Measurements from ENCODE around the gene PTPRCAP.

Gene PTPRCAP

DNA sequence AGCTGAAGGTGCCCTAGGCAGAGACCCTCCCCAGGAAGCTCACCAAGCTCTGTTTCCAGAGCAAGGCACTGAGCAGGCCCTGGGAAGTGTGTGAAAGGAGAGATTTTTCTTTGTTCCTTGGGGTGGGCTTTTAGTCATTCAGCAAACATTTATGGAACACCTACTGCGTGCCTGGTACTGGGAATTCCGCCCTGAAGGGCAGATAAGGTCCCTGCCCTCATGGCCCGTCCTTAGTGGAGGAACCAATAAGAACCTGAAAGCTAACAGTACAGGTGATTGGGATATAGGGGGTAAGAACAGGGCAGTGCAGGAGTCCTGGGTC is 27.7 kb upstream of the PTPRCAP start:
- H3K36me3 ChIP-seq (ENCODE audit: control insufficient read depth in 2 of 2, insufficient read depth in 2 of 2, low read length in 2 of 2): no peaks in the 10 kb centered on the region
- H3K27me3 ChIP-seq (ENCODE audit: control insufficient read depth in 2 of 2, insufficient read depth in 2 of 2, low read length in 2 of 2): no peaks in the 10 kb centered on the region
- H3K27ac ChIP-seq (ENCODE audit: low read depth in 2 of 2, low read length in 2 of 2): peak overlapping the region; percentile 97
- peaks cover 24 to 27% of the 10 kb centered on the region in 2 donors for H3K4me1 ChIP-seq (ENCODE audit: control insufficient read depth in 2 of 2, insufficient read depth in 2 of 2, low read length in 2 of 2)
- H3K9me3 ChIP-seq (ENCODE audit: control insufficient read depth in 2 of 2, low read length in 2 of 2): no peaks in the 10 kb centered on the region
- H3K4me3 ChIP-seq (ENCODE audit: low read length in 2 of 2): peak overlapping the region; percentile 81
- H3K9ac ChIP-seq (ENCODE audit: low read depth in 1 of 2, low read length in 2 of 2): peak overlapping the region; percentile 81 to 94

DNA sequence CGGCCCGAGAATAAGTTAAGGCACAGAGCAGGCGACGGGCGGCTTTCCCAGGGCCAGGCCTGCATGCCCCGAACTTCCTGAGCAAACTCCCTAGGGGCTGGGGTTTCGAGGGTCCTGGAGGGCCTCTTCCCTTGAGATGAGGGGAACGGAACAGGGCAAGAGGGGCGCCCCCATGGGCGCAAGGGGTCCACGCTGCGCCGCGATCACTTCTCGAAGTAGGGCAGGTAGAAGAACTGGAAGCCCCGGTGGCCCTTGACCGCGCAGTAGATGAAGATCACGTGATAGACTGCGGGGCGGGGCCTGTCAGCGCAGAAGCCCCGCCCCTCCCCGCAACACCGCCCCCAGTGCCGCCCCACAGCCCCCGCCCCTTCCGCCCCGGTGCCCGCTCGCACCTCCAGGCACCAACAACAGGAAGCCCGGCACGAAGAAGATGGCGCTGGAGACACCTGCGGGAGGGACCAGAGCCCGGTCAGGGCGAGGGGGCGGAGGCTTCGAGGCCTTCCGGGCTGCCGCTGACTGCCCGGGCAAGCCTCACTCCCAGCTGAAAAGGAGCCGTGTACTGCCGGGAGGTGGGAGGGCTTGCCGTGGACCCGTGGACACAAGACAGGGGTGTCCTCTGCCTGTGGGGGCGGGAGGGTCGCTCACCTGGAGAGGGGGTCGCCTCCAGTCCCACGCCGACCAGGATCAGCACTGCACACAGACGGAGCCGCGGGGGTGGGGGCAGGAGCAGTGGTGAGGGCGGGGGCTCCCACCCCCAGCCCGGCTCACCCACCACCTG is 27.1 kb upstream of the PTPRCAP start:
- H3K36me3 ChIP-seq (ENCODE audit: control insufficient read depth in 2 of 2, insufficient read depth in 2 of 2, low read length in 2 of 2): no peaks in the 10 kb centered on the region
- H3K4me1 ChIP-seq (ENCODE audit: control insufficient read depth in 2 of 2, insufficient read depth in 2 of 2, low read length in 2 of 2): peaks cover 24 to 27% of the 10 kb centered on the region in 2 donors
- H3K9me3 ChIP-seq (ENCODE audit: control insufficient read depth in 2 of 2, low read length in 2 of 2): no peaks in the 10 kb centered on the region
- H3K27me3 ChIP-seq (ENCODE audit: control insufficient read depth in 2 of 2, insufficient read depth in 2 of 2, low read length in 2 of 2): no peaks in the 10 kb centered on the region
- H3K4me3 ChIP-seq (ENCODE audit: low read length in 2 of 2): peak overlapping the region; percentile 81
- peak overlapping the region; percentile 81 to 94 for H3K9ac ChIP-seq (ENCODE audit: low read depth in 1 of 2, low read length in 2 of 2)
- H3K27ac ChIP-seq (ENCODE audit: low read depth in 2 of 2, low read length in 2 of 2): peak overlapping the region; percentile 97

DNA sequence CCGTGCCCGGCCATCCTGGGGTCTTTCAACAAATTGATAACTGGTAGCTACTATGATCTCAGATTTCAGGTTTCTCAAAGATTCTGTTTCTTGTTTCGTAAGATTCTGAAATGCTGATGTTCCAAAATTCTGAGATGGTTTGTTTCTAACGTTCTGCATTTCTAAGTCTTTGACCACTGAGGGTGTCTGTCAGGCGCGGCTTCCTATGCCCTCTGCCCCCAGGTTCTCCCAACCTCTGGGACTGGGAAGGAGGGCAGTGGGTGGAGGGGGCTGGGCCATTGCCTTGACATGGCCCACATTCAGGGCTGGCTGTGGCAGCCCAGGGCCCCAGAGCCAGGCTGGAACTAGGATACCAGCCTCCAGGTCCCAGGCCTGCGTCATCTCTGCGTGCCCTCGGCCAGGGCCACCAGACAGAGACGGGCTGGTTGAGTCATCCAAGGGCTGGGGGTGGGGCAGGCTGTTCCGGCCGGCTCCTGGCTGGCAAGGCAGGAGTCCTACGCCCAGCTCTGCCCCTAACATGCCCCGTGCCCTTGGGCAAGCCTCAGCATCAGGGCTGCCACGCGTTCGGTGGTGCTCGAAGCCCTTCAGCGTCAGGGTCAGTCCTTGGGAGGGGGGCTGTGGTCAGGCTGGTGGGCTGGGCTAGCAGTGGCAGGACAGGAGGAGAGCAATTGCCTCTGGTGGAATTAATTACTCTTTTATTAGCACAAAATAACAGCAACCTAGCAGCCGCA is 26.4 kb upstream of the PTPRCAP start:
- Histone ChIP-seq H3K4me1 (ENCODE audit: control insufficient read depth in 2 of 2, insufficient read depth in 2 of 2, low read length in 2 of 2) (peaks cover 24 to 25% of the 10 kb centered on the region in 2 donors), H3K27ac (ENCODE audit: low read depth in 2 of 2, low read length in 2 of 2) (peak overlapping the region; percentile 97), H3K9me3 (ENCODE audit: control insufficient read depth in 2 of 2, low read length in 2 of 2) (no peaks in the 10 kb centered on the region), H3K4me3 (ENCODE audit: low read length in 2 of 2) (peak overlapping the region; percentile 67 to 81), H3K27me3 (ENCODE audit: control insufficient read depth in 2 of 2, insufficient read depth in 2 of 2, low read length in 2 of 2) (no peaks in the 10 kb centered on the region), H3K9ac (ENCODE audit: low read depth in 1 of 2, low read length in 2 of 2) (peak overlapping the region; percentile 56 to 94), H3K36me3 (ENCODE audit: control insufficient read depth in 2 of 2, insufficient read depth in 2 of 2, low read length in 2 of 2) (no peaks in the 10 kb centered on the region)

DNA sequence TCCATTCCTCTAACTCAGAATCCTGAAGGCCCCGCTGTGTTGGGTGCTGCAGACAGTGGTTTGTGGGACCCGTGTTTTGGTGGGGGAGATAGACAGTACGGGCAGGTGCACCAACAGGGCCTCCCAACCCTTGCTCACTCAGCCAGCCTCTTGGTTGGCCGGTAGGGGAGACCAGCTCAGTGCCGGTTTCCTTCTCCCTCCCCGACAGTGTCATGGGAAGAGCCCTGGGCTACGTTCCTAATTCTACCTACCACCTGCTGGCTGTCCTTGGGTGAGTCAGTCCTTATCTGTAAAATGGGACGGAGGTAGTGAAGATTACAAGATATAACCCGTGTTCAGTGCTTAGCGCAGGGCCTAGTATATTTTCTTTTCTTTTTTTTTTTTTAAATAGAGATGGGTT is 25.7 kb upstream of the PTPRCAP start:
- H3K27me3 ChIP-seq (ENCODE audit: control insufficient read depth in 2 of 2, insufficient read depth in 2 of 2, low read length in 2 of 2): no peaks in the 10 kb centered on the region
- no peak overlapping the region for H3K9ac ChIP-seq (ENCODE audit: low read depth in 1 of 2, low read length in 2 of 2)
- peaks cover 21 to 22% of the 10 kb centered on the region in 2 donors for H3K4me1 ChIP-seq (ENCODE audit: control insufficient read depth in 2 of 2, insufficient read depth in 2 of 2, low read length in 2 of 2)
- no peak overlapping the region for H3K27ac ChIP-seq (ENCODE audit: low read depth in 2 of 2, low read length in 2 of 2)
- H3K36me3 ChIP-seq (ENCODE audit: control insufficient read depth in 2 of 2, insufficient read depth in 2 of 2, low read length in 2 of 2): no peaks in the 10 kb centered on the region
- no peaks in the 10 kb centered on the region for H3K9me3 ChIP-seq (ENCODE audit: control insufficient read depth in 2 of 2, low read length in 2 of 2)
- H3K4me3 ChIP-seq (ENCODE audit: low read length in 2 of 2): no peak overlapping the region

GRCh38 chr11:67458266-67458665 is 20.8 kb upstream of the PTPRCAP start:
- no peak overlapping the region for H3K27ac ChIP-seq (ENCODE audit: low read depth in 2 of 2, low read length in 2 of 2)
- H3K9me3 ChIP-seq (ENCODE audit: control insufficient read depth in 2 of 2, low read length in 2 of 2): no peaks in the 10 kb centered on the region
- H3K27me3 ChIP-seq (ENCODE audit: control insufficient read depth in 2 of 2, insufficient read depth in 2 of 2, low read length in 2 of 2): no peaks in the 10 kb centered on the region
- H3K36me3 ChIP-seq (ENCODE audit: control insufficient read depth in 2 of 2, insufficient read depth in 2 of 2, low read length in 2 of 2): no peaks in the 10 kb centered on the region
- H3K4me3 ChIP-seq (ENCODE audit: low read length in 2 of 2): no peak overlapping the region
- H3K4me1 ChIP-seq (ENCODE audit: control insufficient read depth in 2 of 2, insufficient read depth in 2 of 2, low read length in 2 of 2): no peaks in the 10 kb centered on the region
- H3K9ac ChIP-seq (ENCODE audit: low read depth in 1 of 2, low read length in 2 of 2): no peak overlapping the region

DNA sequence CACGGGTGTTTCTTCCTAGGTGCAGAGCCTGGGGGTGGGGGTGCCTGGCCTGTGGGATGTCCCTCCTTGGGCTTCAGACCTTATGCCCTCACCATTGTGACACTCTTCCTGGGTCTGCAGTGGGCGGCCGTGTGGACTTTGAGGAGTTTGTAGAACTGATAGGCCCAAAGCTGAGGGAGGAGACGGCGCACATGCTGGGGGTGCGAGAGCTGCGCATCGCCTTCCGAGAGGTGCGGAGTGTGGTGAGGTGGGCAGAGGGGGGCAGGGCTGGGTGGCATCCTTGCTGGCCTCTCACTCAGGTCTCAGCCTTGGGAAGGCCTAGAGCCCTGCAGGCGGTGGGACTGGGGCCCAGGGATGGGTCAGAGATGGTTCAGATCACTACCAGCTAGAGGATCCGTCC is 20.0 kb upstream of the PTPRCAP start:
- Histone ChIP-seq H3K9me3 (ENCODE audit: control insufficient read depth in 2 of 2, low read length in 2 of 2) (no peaks in the 10 kb centered on the region), H3K27ac (ENCODE audit: low read depth in 2 of 2, low read length in 2 of 2) (no peak overlapping the region), H3K36me3 (ENCODE audit: control insufficient read depth in 2 of 2, insufficient read depth in 2 of 2, low read length in 2 of 2) (no peaks in the 10 kb centered on the region), H3K4me3 (ENCODE audit: low read length in 2 of 2) (no peak overlapping the region), H3K9ac (ENCODE audit: low read depth in 1 of 2, low read length in 2 of 2) (no peak overlapping the region), H3K4me1 (ENCODE audit: control insufficient read depth in 2 of 2, insufficient read depth in 2 of 2, low read length in 2 of 2) (no peaks in the 10 kb centered on the region), H3K27me3 (ENCODE audit: control insufficient read depth in 2 of 2, insufficient read depth in 2 of 2, low read length in 2 of 2) (no peaks in the 10 kb centered on the region)

GRCh38 chr11:67456068-67456705 is 18.7 kb upstream of the PTPRCAP start:
- Histone ChIP-seq H3K27me3 (ENCODE audit: control insufficient read depth in 2 of 2, insufficient read depth in 2 of 2, low read length in 2 of 2) (no peaks in the 10 kb centered on the region), H3K4me3 (ENCODE audit: low read length in 2 of 2) (no peak overlapping the region), H3K9me3 (ENCODE audit: control insufficient read depth in 2 of 2, low read length in 2 of 2) (no peaks in the 10 kb centered on the region), H3K36me3 (ENCODE audit: control insufficient read depth in 2 of 2, insufficient read depth in 2 of 2, low read length in 2 of 2) (no peaks in the 10 kb centered on the region), H3K9ac (ENCODE audit: low read depth in 1 of 2, low read length in 2 of 2) (no peak overlapping the region), H3K4me1 (ENCODE audit: control insufficient read depth in 2 of 2, insufficient read depth in 2 of 2, low read length in 2 of 2) (no peaks in the 10 kb centered on the region), H3K27ac (ENCODE audit: low read depth in 2 of 2, low read length in 2 of 2) (no peak overlapping the region)

DNA sequence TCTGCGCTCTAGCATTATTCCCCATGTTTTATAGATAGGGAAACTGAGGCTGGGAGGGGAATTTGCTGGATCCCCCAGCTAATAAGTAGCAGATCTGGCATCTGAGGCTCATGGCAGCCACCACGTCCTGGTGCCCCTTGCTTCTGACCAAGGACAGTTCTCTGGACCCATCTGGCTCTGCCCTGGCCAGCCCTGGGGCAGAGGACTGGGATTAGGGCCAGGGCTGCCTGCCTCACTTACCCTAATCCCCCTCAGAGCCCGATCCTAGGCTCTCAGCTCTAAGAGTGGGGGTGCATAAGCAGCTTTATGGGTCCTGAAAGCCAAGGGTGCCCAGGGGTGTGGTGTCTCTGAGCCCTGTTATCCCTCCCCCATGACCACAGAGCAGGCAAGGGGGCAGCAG is 17.6 kb upstream of the PTPRCAP start, which contains the start of gene CABP4:
CABP4 (plus strand) TSS at position 301 of the 400 bp plus-strand sequence; CDS start at position 371, 70 bp downstream.
- H3K4me3 ChIP-seq (ENCODE audit: low read length in 2 of 2): no peak within 1 kb of the TSS
- no peaks in the 10 kb centered on the region for H3K9me3 ChIP-seq (ENCODE audit: control insufficient read depth in 2 of 2, low read length in 2 of 2)
- H3K36me3 ChIP-seq (ENCODE audit: control insufficient read depth in 2 of 2, insufficient read depth in 2 of 2, low read length in 2 of 2): no peaks in the 10 kb centered on the region
- no peak within 1 kb of the TSS for H3K9ac ChIP-seq (ENCODE audit: low read depth in 1 of 2, low read length in 2 of 2)
- no peak within 1 kb of the TSS for H3K27ac ChIP-seq (ENCODE audit: low read depth in 2 of 2, low read length in 2 of 2)
- H3K4me1 ChIP-seq (ENCODE audit: control insufficient read depth in 2 of 2, insufficient read depth in 2 of 2, low read length in 2 of 2): no peaks in the 10 kb centered on the region
- H3K27me3 ChIP-seq (ENCODE audit: control insufficient read depth in 2 of 2, insufficient read depth in 2 of 2, low read length in 2 of 2): no peaks in the 10 kb centered on the region

DNA sequence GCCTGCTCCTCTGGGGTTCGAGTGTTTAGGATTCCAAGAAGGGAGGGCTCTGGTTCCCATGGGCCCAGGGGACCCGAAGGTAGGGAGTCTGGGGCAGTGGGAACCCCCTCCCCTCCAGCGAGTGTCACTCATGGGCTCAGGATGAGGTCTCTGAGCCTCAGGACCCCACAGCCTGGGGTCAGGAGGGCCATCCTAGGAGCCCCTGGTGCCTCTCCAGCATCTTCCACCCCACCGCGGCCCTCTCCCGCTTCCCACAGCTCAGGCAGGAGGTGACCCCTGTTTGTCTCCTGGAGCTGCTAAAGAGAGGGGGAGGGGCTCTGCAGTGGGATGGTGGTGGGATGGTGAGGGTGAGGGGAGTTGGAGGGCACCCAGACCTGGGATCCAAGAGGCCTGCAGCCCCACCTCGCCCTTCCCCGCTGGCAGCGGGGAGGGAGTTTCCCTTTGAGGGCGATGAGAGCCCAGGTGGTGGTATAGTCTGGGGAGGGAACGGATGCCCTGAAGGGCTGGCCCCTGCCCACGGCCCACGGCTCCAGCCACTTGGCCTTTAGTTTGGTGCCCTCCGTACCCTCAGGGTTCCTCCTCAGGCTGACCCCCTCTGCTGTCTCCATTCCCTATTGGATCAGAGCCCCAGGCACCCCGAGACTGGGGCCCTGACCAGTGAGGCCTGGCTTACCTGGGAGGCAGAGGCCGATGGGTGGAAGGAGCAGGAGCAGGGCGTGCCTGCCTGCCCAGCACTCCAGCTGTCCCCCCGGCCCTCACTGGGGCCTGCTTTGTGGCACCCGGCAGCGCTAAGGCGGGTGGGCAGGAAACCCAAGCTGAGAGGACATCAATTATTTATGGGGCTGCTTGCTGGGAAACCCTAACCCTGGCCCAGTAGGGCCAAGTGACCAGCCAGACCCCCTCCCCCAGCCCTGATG is 16.6 kb upstream of the PTPRCAP start:
- no peaks in the 10 kb centered on the region for H3K27me3 ChIP-seq (ENCODE audit: control insufficient read depth in 2 of 2, insufficient read depth in 2 of 2, low read length in 2 of 2)
- no peaks in the 10 kb centered on the region for H3K4me1 ChIP-seq (ENCODE audit: control insufficient read depth in 2 of 2, insufficient read depth in 2 of 2, low read length in 2 of 2)
- no peaks in the 10 kb centered on the region for H3K36me3 ChIP-seq (ENCODE audit: control insufficient read depth in 2 of 2, insufficient read depth in 2 of 2, low read length in 2 of 2)
- no peak overlapping the region for H3K4me3 ChIP-seq (ENCODE audit: low read length in 2 of 2)
- H3K9ac ChIP-seq (ENCODE audit: low read depth in 1 of 2, low read length in 2 of 2): no peak overlapping the region
- H3K27ac ChIP-seq (ENCODE audit: low read depth in 2 of 2, low read length in 2 of 2): no peak overlapping the region
- no peaks in the 10 kb centered on the region for H3K9me3 ChIP-seq (ENCODE audit: control insufficient read depth in 2 of 2, low read length in 2 of 2)
